ENCODE results near the gene CCDC185. TPM values are rescaled to one million over a fixed set of nuclear protein-coding genes. Genes with fewer than 3 reads are reported as not detected.

Gene CCDC185
- polyA plus RNA-seq (2013), result not detected

GRCh38 chr1:223393275-223394214 is at the start of gene CCDC185:
Gene CCDC185 (plus strand): TSS chr1:223393415. CDS start chr1:223393476, 61 bp downstream.
- Histone ChIP-seq H3K27me3 (replicated peaks in 2 of 5; ENCODE audit: control insufficient read depth in 4 of 5, insufficient read depth in 5 of 5, low read length in 4 of 5) (peaks cover 10 to 60% (median 20%) of the 10 kb centered on the region in 5 experiments), H3K27ac (ENCODE audit: insufficient read depth in 1 of 2, low read depth in 1 of 2, low read length in 2 of 2, poor library complexity in 1 of 2, severe bottlenecking in 2 of 2) (no peak within 1 kb of the TSS), H3K4me3 (ENCODE audit: control insufficient read depth in 1 of 7, extremely low read depth in 1 of 7, insufficient read depth in 4 of 7, low read depth in 2 of 7, low read length in 6 of 7) (peak within 1 kb of the TSS in 4 of 7 experiments; percentile 23 to 45 (median 30)), H3K9me3 (ENCODE audit: control extremely low read depth in 1 of 5, control insufficient read depth in 4 of 5, insufficient read depth in 2 of 5, low read depth in 1 of 5, low read length in 4 of 5) (peaks cover 0 to 5% (median 1%) of the 10 kb centered on the region in 5 experiments), H3K4me1 (ENCODE audit: control extremely low read depth in 1 of 4, control insufficient read depth in 4 of 4, insufficient read depth in 4 of 4, low read length in 3 of 4) (peaks cover 0 to 8% (median 4%) of the 10 kb centered on the region in 4 experiments), H3K36me3 (ENCODE audit: control insufficient read depth in 4 of 4, insufficient read depth in 4 of 4, low read length in 3 of 4) (no peaks in the 10 kb centered on the region)
- WGBS (ENCODE audit: insufficient coverage), result 18% methylated on average over 60 of the region's 73 CpGs
- ChIA-PET POLR2A (no interaction called here), CTCF (no interaction called here)
- peak in 2 of 3 donors; percentile 7 to 16 for DNase-seq

GRCh38 chr1:223343692-223344091 is 49.5 kb upstream of the CCDC185 start:
- Histone ChIP-seq H3K4me3 (ENCODE audit: control insufficient read depth in 1 of 7, extremely low read depth in 1 of 7, insufficient read depth in 4 of 7, low read depth in 2 of 7, low read length in 6 of 7) (no peak overlapping the region), H3K27me3 (replicated peaks in 2 of 5; ENCODE audit: control insufficient read depth in 4 of 5, insufficient read depth in 5 of 5, low read length in 4 of 5) (peaks cover 0 to 5% (median 0%) of the 10 kb centered on the region in 5 experiments), H3K36me3 (ENCODE audit: control insufficient read depth in 4 of 4, insufficient read depth in 4 of 4, low read length in 3 of 4) (no peaks in the 10 kb centered on the region), H3K27ac (ENCODE audit: insufficient read depth in 1 of 2, low read depth in 1 of 2, low read length in 2 of 2, poor library complexity in 1 of 2, severe bottlenecking in 2 of 2) (no peak overlapping the region), H3K4me1 (ENCODE audit: control extremely low read depth in 1 of 4, control insufficient read depth in 4 of 4, insufficient read depth in 4 of 4, low read length in 3 of 4) (no peaks in the 10 kb centered on the region), H3K9me3 (ENCODE audit: control extremely low read depth in 1 of 5, control insufficient read depth in 4 of 5, insufficient read depth in 2 of 5, low read depth in 1 of 5, low read length in 4 of 5) (no peaks in the 10 kb centered on the region)
- ChIA-PET CTCF (interaction anchor here (0.7 to 1.1 kb wide), 2 partner anchors 10 to 11 kb away, joined by 3 read pairs; no protein-coding TSS in a partner anchor), POLR2A (interaction anchor here (1.2 kb wide), 1 partner anchor 21 kb away, joined by 4 read pairs; no protein-coding TSS in a partner anchor)
- no peak for DNase-seq
- 44% methylated on average over 3 of the region's 3 CpGs for WGBS (ENCODE audit: insufficient coverage)

- no peaks in the 10 kb centered on the region for H3K36me3 ChIP-seq (ENCODE audit: control insufficient read depth in 4 of 4, insufficient read depth in 4 of 4, low read length in 3 of 4)
- peaks cover 0 to 5% (median 0%) of the 10 kb centered on the region in 5 experiments for H3K27me3 ChIP-seq (replicated peaks in 2 of 5; ENCODE audit: control insufficient read depth in 4 of 5, insufficient read depth in 5 of 5, low read length in 4 of 5)
- H3K9me3 ChIP-seq (ENCODE audit: control extremely low read depth in 1 of 5, control insufficient read depth in 4 of 5, insufficient read depth in 2 of 5, low read depth in 1 of 5, low read length in 4 of 5), result no peaks in the 10 kb centered on the region
- DNase-seq, result no peak
- H3K4me3 ChIP-seq (ENCODE audit: control insufficient read depth in 1 of 7, extremely low read depth in 1 of 7, insufficient read depth in 4 of 7, low read depth in 2 of 7, low read length in 6 of 7), result no peak overlapping the region
- ChIA-PET CTCF (interaction anchor here (0.7 to 1.1 kb wide), 2 partner anchors 10 to 11 kb away, joined by 3 read pairs; no protein-coding TSS in a partner anchor), POLR2A (no interaction called here)
- WGBS (ENCODE audit: insufficient coverage), result 100% methylated on average over 6 of the region's 6 CpGs
- no peak overlapping the region for H3K27ac ChIP-seq (ENCODE audit: insufficient read depth in 1 of 2, low read depth in 1 of 2, low read length in 2 of 2, poor library complexity in 1 of 2, severe bottlenecking in 2 of 2)
- H3K4me1 ChIP-seq (ENCODE audit: control extremely low read depth in 1 of 4, control insufficient read depth in 4 of 4, insufficient read depth in 4 of 4, low read length in 3 of 4), result no peaks in the 10 kb centered on the region
These were observed 48.7 kb upstream of the CCDC185 start for GRCh38 chr1:223344491-223344890.

GRCh38 chr1:223345720-223346119 is 47.5 kb upstream of the CCDC185 start:
- H3K27me3 ChIP-seq (replicated peaks in 2 of 5; ENCODE audit: control insufficient read depth in 4 of 5, insufficient read depth in 5 of 5, low read length in 4 of 5), result peaks cover 0 to 5% (median 0%) of the 10 kb centered on the region in 5 experiments
- H3K4me3 ChIP-seq (ENCODE audit: control insufficient read depth in 1 of 7, extremely low read depth in 1 of 7, insufficient read depth in 4 of 7, low read depth in 2 of 7, low read length in 6 of 7), result no peak overlapping the region
- H3K9me3 ChIP-seq (ENCODE audit: control extremely low read depth in 1 of 5, control insufficient read depth in 4 of 5, insufficient read depth in 2 of 5, low read depth in 1 of 5, low read length in 4 of 5), result no peaks in the 10 kb centered on the region
- H3K36me3 ChIP-seq (ENCODE audit: control insufficient read depth in 4 of 4, insufficient read depth in 4 of 4, low read length in 3 of 4), result no peaks in the 10 kb centered on the region
- ChIA-PET CTCF (no interaction called here), POLR2A (no interaction called here)
- H3K27ac ChIP-seq (ENCODE audit: insufficient read depth in 1 of 2, low read depth in 1 of 2, low read length in 2 of 2, poor library complexity in 1 of 2, severe bottlenecking in 2 of 2), result no peak overlapping the region
- H3K4me1 ChIP-seq (ENCODE audit: control extremely low read depth in 1 of 4, control insufficient read depth in 4 of 4, insufficient read depth in 4 of 4, low read length in 3 of 4), result no peaks in the 10 kb centered on the region
- DNase-seq, result no peak
- whole genome bisulfite sequencing (ENCODE audit: insufficient coverage), result 97% methylated on average over 4 of the region's 4 CpGs

DNA sequence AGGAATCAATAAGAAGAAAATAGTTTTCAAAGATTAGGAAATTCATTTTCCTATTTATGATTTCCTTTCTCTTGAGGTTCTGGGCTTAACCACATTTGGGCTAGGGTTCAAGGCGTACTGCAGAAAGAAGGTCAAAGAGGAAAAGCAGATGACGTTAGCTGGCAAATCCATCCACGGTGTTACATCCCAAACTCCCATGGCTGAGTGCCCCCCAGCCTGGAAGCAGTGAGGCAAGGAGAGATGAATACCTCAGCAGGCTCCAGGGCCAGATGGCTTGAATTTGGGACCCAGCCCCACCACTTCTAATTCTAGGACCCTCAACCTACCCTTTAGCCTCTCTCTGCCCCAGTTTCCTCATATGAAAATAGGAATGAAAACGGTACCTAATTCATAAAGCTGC is 46.9 kb upstream of the CCDC185 start:
- H3K27ac ChIP-seq (ENCODE audit: insufficient read depth in 1 of 2, low read depth in 1 of 2, low read length in 2 of 2, poor library complexity in 1 of 2, severe bottlenecking in 2 of 2), result no peak overlapping the region

DNA sequence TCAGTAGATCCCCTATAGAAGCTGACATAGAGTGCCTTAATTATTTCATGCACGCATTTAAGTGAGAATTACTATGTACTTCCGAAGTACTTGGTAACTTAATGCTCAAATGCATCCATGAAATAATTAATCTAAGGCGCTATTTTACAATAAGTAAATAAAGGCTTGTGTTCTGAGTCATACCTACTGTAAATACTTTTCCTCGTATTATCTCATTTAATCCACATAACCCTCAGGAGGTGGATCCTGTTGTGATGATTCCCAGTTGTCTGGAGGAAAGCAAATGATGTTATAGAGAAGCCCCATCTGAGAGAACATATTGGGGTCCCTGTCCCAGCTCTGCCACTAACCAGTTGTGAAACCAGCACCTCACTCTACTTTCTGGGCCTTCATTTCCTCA is 45.6 kb upstream of the CCDC185 start:
- no peaks in the 10 kb centered on the region for H3K9me3 ChIP-seq (ENCODE audit: control extremely low read depth in 1 of 5, control insufficient read depth in 4 of 5, insufficient read depth in 2 of 5, low read depth in 1 of 5, low read length in 4 of 5)
- DNase-seq, result no peak
- H3K4me3 ChIP-seq (ENCODE audit: control insufficient read depth in 1 of 7, extremely low read depth in 1 of 7, insufficient read depth in 4 of 7, low read depth in 2 of 7, low read length in 6 of 7), result no peak overlapping the region
- no peaks in the 10 kb centered on the region for H3K4me1 ChIP-seq (ENCODE audit: control extremely low read depth in 1 of 4, control insufficient read depth in 4 of 4, insufficient read depth in 4 of 4, low read length in 3 of 4)
- ChIA-PET CTCF (no interaction called here), POLR2A (no interaction called here)
- 100% methylated on average over 2 of the region's 4 CpGs for WGBS (ENCODE audit: insufficient coverage)
- H3K36me3 ChIP-seq (ENCODE audit: control insufficient read depth in 4 of 4, insufficient read depth in 4 of 4, low read length in 3 of 4), result no peaks in the 10 kb centered on the region
- H3K27me3 ChIP-seq (replicated peaks in 2 of 5; ENCODE audit: control insufficient read depth in 4 of 5, insufficient read depth in 5 of 5, low read length in 4 of 5), result peaks cover 0 to 12% (median 7%) of the 10 kb centered on the region in 5 experiments
- H3K27ac ChIP-seq (ENCODE audit: insufficient read depth in 1 of 2, low read depth in 1 of 2, low read length in 2 of 2, poor library complexity in 1 of 2, severe bottlenecking in 2 of 2), result no peak overlapping the region

More for the DNA sequence above, 46.9 kb upstream of the CCDC185 start:
- WGBS (ENCODE audit: insufficient coverage), result 100% methylated on average over 3 of the region's 4 CpGs
- no peak overlapping the region for H3K4me3 ChIP-seq (ENCODE audit: control insufficient read depth in 1 of 7, extremely low read depth in 1 of 7, insufficient read depth in 4 of 7, low read depth in 2 of 7, low read length in 6 of 7)
- H3K36me3 ChIP-seq (ENCODE audit: control insufficient read depth in 4 of 4, insufficient read depth in 4 of 4, low read length in 3 of 4), result no peaks in the 10 kb centered on the region
- DNase-seq, result no peak
- H3K9me3 ChIP-seq (ENCODE audit: control extremely low read depth in 1 of 5, control insufficient read depth in 4 of 5, insufficient read depth in 2 of 5, low read depth in 1 of 5, low read length in 4 of 5), result no peaks in the 10 kb centered on the region
- ChIA-PET CTCF (no interaction called here), POLR2A (no interaction called here)
- H3K27me3 ChIP-seq (replicated peaks in 2 of 5; ENCODE audit: control insufficient read depth in 4 of 5, insufficient read depth in 5 of 5, low read length in 4 of 5), result peaks cover 0 to 6% (median 0%) of the 10 kb centered on the region in 5 experiments
- no peaks in the 10 kb centered on the region for H3K4me1 ChIP-seq (ENCODE audit: control extremely low read depth in 1 of 4, control insufficient read depth in 4 of 4, insufficient read depth in 4 of 4, low read length in 3 of 4)

DNA sequence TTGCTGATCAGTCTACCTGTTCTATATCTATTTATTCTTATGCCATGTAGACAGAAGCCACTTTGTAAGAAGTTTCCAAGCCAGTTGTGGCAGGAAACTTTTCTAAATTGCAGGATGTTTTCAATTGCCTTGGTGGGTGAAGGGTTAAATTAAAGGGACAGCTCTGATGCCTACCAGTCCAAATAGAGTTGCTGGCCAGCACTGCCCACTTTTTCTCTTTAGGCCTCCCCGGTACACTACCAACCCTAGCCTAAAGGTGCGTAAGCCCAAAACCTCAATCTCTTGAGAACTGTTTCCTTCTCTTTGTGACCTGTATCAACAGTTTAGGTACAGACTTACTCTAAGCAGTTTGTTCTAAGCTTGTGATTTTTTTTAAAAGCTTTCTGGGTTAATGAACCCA is 44.8 kb upstream of the CCDC185 start:
- no peak overlapping the region for H3K27ac ChIP-seq (ENCODE audit: insufficient read depth in 1 of 2, low read depth in 1 of 2, low read length in 2 of 2, poor library complexity in 1 of 2, severe bottlenecking in 2 of 2)
- ChIA-PET POLR2A (no interaction called here), CTCF (no interaction called here)
- peaks cover 0 to 20% (median 9%) of the 10 kb centered on the region in 5 experiments for H3K27me3 ChIP-seq (replicated peaks in 2 of 5; ENCODE audit: control insufficient read depth in 4 of 5, insufficient read depth in 5 of 5, low read length in 4 of 5)
- 88% methylated on average over 1 of the region's 2 CpGs for WGBS (ENCODE audit: insufficient coverage)
- no peaks in the 10 kb centered on the region for H3K9me3 ChIP-seq (ENCODE audit: control extremely low read depth in 1 of 5, control insufficient read depth in 4 of 5, insufficient read depth in 2 of 5, low read depth in 1 of 5, low read length in 4 of 5)
- no peaks in the 10 kb centered on the region for H3K36me3 ChIP-seq (ENCODE audit: control insufficient read depth in 4 of 4, insufficient read depth in 4 of 4, low read length in 3 of 4)
- H3K4me3 ChIP-seq (ENCODE audit: control insufficient read depth in 1 of 7, extremely low read depth in 1 of 7, insufficient read depth in 4 of 7, low read depth in 2 of 7, low read length in 6 of 7), result no peak overlapping the region
- no peak for DNase-seq
- no peaks in the 10 kb centered on the region for H3K4me1 ChIP-seq (ENCODE audit: control extremely low read depth in 1 of 4, control insufficient read depth in 4 of 4, insufficient read depth in 4 of 4, low read length in 3 of 4)

Data from common myeloid progenitor, CD34-positive (primary cell).